A549 (cell line): ENCODE measurements around the gene HERC4. TPM values are rescaled to one million over a fixed set of nuclear protein-coding genes. Genes with fewer than 3 reads are reported as not detected.

Experiments
- ATAC-seq, 2 experiments: fragments of 200-7000 bp in 1 of 2; fragments of >200 bp in 1 of 2; cut with Nextera tagmentation in 1 of 2; cut with Tn5 transposase in 1 of 2; 3 replicates each; pipeline versions ENCODE4 v1.8.0 to v1.9.1; 2018 to 2020; ENCODE audit warnings: mild to moderate bottlenecking in 1 of 2, moderate library complexity in 1 of 2
- CTCF ChIA-PET: fragments of 300-600 bp; sonication (Branson Sonifier 250); formaldehyde crosslinking; extraction: SDS; loops from one replicate; lab custom pipeline; 2021; ENCODE audit warnings: antibody characterized with exemption, inconsistent platforms; lab: Yijun Ruan, JAX
- POLR2A ChIA-PET: fragments of 350-600 bp; formaldehyde crosslinking; extraction: SDS; loops from one replicate; lab custom pipeline; 2021; ENCODE audit warnings: antibody characterized with exemption, inconsistent platforms; lab: Yijun Ruan, JAX
- DNase-seq, 2 experiments: peaks; one replicate each; pipeline versions ENCODE4 v3.0.0 to v3.0.0-alpha.2; 2011 to 2016; ENCODE audit warnings: low read depth in 1 of 2, low spot score in 1 of 2
- FAIRE-seq: peaks from 2 replicates; lab custom pipeline; 2011; peaks lifted over from hg19 to GRCh38; lab: Jason Lieb, UNC
- H3K27ac ChIP-seq, 2 experiments: fragments of >200 bp; sonication (Bioruptor Twin); formaldehyde crosslinking; 3 replicates each; pipeline ENCODE4 v1.5.1; 2016 to 2017
- H3K4me1 ChIP-seq: fragments of >200 bp; sonication (Bioruptor Twin); formaldehyde crosslinking; 3 replicates; pipeline ENCODE4 v1.6.1; 2016
- H3K4me2 ChIP-seq: fragments of >200 bp; sonication (Bioruptor Twin); formaldehyde crosslinking; 3 replicates; pipeline ENCODE4 v1.6.1; 2016
- H3K4me3 ChIP-seq: fragments of >200 bp; sonication (Bioruptor Twin); formaldehyde crosslinking; 3 replicates; pipeline ENCODE4 v1.5.1; 2016
- H3K9me3 ChIP-seq: fragments of >200 bp; sonication (Bioruptor Twin); formaldehyde crosslinking; 3 replicates; pipeline ENCODE4 v1.6.1; 2016
- CBX2 ChIP-seq: fragments of 200-600 bp; sonication (generic); IDR thresholded peaks from 2 replicates; pipeline ENCODE4 v1.6.1; 2016; ENCODE audit warnings: low read depth, mild to moderate bottlenecking, borderline replicate concordance
- CEBPB ChIP-seq, 2 experiments: fragments of >200 bp in 1 of 2; sonication (Bioruptor Twin) in 1 of 2; formaldehyde crosslinking in 1 of 2; IDR thresholded peaks; 2 replicates each; pipeline ENCODE4 v1.6.1; 2012 to 2016
- CHD4 ChIP-seq: fragments of 200-600 bp; sonication (generic); IDR thresholded peaks from 2 replicates; pipeline ENCODE4 v1.6.1; 2016; ENCODE audit warnings: antibody characterized with exemption, mild to moderate bottlenecking, borderline replicate concordance
- E2F6 ChIP-seq: IDR thresholded peaks from 2 replicates; pipeline ENCODE4 v1.6.1; 2012; ENCODE audit warnings: low read depth, borderline replicate concordance
- EHMT2 ChIP-seq: fragments of 200-600 bp; sonication (generic); IDR thresholded peaks from 2 replicates; pipeline ENCODE4 v1.6.1; 2016; ENCODE audit warnings: antibody characterized with exemption, low read depth, mild to moderate bottlenecking, moderate library complexity
- EP300 ChIP-seq, 2 experiments: fragments of >200 bp; sonication (Bioruptor Twin); formaldehyde crosslinking; IDR thresholded peaks; 2 replicates in 1 of 2; 3 replicates in 1 of 2; pipeline ENCODE4 v1.6.1; 2016 to 2017
- ESRRA ChIP-seq: fragments of 150-350 bp; IDR thresholded peaks from 2 replicates; pipeline ENCODE4 v1.6.1; 2014; ENCODE audit warnings: mild to moderate bottlenecking, low read length, borderline replicate concordance
- HDAC2 ChIP-seq: fragments of 200-600 bp; sonication (generic); IDR thresholded peaks from 2 replicates; pipeline ENCODE4 v1.6.1; 2016
- HOXA7 ChIP-seq: fragments of 250-450 bp; sonication (Bioruptor Pico); IDR thresholded peaks from 2 replicates; pipeline ENCODE4 v1.5.0; 2020; ENCODE audit warnings: mild to moderate bottlenecking, moderate library complexity
- HOXB13 ChIP-seq: fragments of 250-450 bp; sonication (Bioruptor Pico); IDR thresholded peaks from 2 replicates; pipeline ENCODE4 v1.5.0; 2020; ENCODE audit warnings: low read depth, mild to moderate bottlenecking, moderate library complexity
- JUNB ChIP-seq: fragments of >200 bp; sonication (Bioruptor Twin); formaldehyde crosslinking; IDR thresholded peaks from 2 replicates; pipeline ENCODE4 v1.6.1; 2016
- KDM1A ChIP-seq: fragments of 200-600 bp; sonication (generic); IDR thresholded peaks from 2 replicates; pipeline ENCODE4 v1.6.1; 2016; ENCODE audit warnings: low read depth, mild to moderate bottlenecking
- MAFK ChIP-seq: fragments of 450-650 bp; IDR thresholded peaks from 2 replicates; pipeline ENCODE4 v1.6.1; 2014; ENCODE audit not compliant: partially characterized antibody
- MAZ ChIP-seq: fragments of 150-350 bp; IDR thresholded peaks from 2 replicates; pipeline ENCODE4 v1.6.1; 2014; ENCODE audit warnings: antibody characterized with exemption, low read depth, low read length, borderline replicate concordance
- NPAS2 ChIP-seq: fragments of 250-450 bp; sonication (Bioruptor Pico); IDR thresholded peaks from 2 replicates; pipeline ENCODE4 v1.8.0; 2022; ENCODE audit warnings: mild to moderate bottlenecking, moderate library complexity, borderline replicate concordance
- NR3C1 ChIP-seq: fragments of >200 bp; sonication (Bioruptor Twin); formaldehyde crosslinking; IDR thresholded peaks from 3 replicates; pipeline ENCODE4 v1.6.1; 2017
- PHF8 ChIP-seq: fragments of 200-600 bp; sonication (generic); IDR thresholded peaks from 2 replicates; pipeline ENCODE4 v1.6.1; 2016; ENCODE audit warnings: low read depth, mild to moderate bottlenecking, antibody characterized with exemption, moderate library complexity, borderline replicate concordance
- RCOR1 ChIP-seq: fragments of 150-350 bp; IDR thresholded peaks from 2 replicates; pipeline ENCODE4 v1.6.1; 2014; ENCODE audit warnings: antibody characterized with exemption, low read length, low read depth
- RNF2 ChIP-seq: fragments of 200-600 bp; sonication (generic); IDR thresholded peaks from 2 replicates; pipeline ENCODE4 v1.6.1; 2016; ENCODE audit warnings: low read depth, mild to moderate bottlenecking, antibody characterized with exemption, moderate library complexity, borderline replicate concordance
- SMC3 ChIP-seq: fragments of >200 bp; sonication (Bioruptor Twin); formaldehyde crosslinking; IDR thresholded peaks from 3 replicates; pipeline ENCODE4 v1.6.1; 2018; ENCODE audit warnings: inconsistent platforms
- TP53 ChIP-seq: fragments of 250-450 bp; sonication (Bioruptor Pico); IDR thresholded peaks from 2 replicates; pipeline ENCODE4 v1.5.0; 2021; ENCODE audit warnings: mild to moderate bottlenecking, moderate library complexity
- ZC3H11A ChIP-seq: fragments of 450-650 bp; IDR thresholded peaks from 2 replicates; pipeline ENCODE4 v1.6.1; 2014; ENCODE audit warnings: antibody characterized with exemption, mild to moderate bottlenecking
- ZFP36 ChIP-seq: fragments of 450-650 bp; IDR thresholded peaks from 2 replicates; pipeline ENCODE4 v1.6.1; 2014; ENCODE audit warnings: borderline replicate concordance; ENCODE audit not compliant: partially characterized antibody
- ZSCAN20 ChIP-seq: fragments of 250-450 bp; sonication (Bioruptor Pico); IDR thresholded peaks from 2 replicates; pipeline ENCODE4 v1.8.0; 2022; ENCODE audit warnings: mild to moderate bottlenecking, moderate library complexity
- WGBS: methylation state at CpG from one replicate; pipeline ENCODE4 v1.1.6; 2017; ENCODE audit errors: missing lambda C conversion rate; 5-methylcytosine and 5-hydroxymethylcytosine counted together
- polyA plus RNA-seq, 4 experiments: library from polyadenylated mRNA; depleted of rRNA in 3 of 4; stranded (reverse); fragments of >200 nt; fragmentation: RNase III in 1 of 4; extraction: RNeasy Plus Mini Kit Qiagen cat#74134 plus additional on column Dnase treatment in 1 of 4; gene quantifications; 2 replicates in 3 of 4; 3 replicates in 1 of 4; pipeline ENCODE4 v1.2.3, GENCODE V29; 2011 to 2017

The HERC4 gene
- polyA plus RNA-seq, 2 of the 4 experiments (the other 2 are of a cell fraction) = 43.2 to 51.3 TPM

GRCh38 chr10:68073631-68074030, 1.5 kb downstream of the HERC4 start:
- FAIRE-seq (no peak), DNase-seq (no peak), ATAC-seq (no peak)
- WGBS = 0% methylated on average over 3 of the region's 3 CpGs
- TF ChIP-seq TP53 (CRISPR knock-in tag) (no peak), ESRRA (no peak), MAZ (no peak)
- Histone ChIP-seq H3K4me2 (peak overlapping the region; percentile 89), H3K4me1 (peaks cover 40% of the 10 kb centered on the region), H3K9me3 (no peaks in the 10 kb centered on the region), H3K4me3 (peak overlapping the region; percentile 97), H3K27ac (peak overlapping the region; percentile 98 to 99)
- CTCF ChIA-PET = interaction anchor here (0.6 to 1.2 kb wide), 2 partner anchors 9 to 33 kb away, joined by 3 read pairs; no protein-coding TSS in a partner anchor
- POLR2A ChIA-PET = interaction anchor here (0.7 kb wide), 1 partner anchor 259 kb away, joined by 5 read pairs; the partner anchor contains the start of gene PBLD

GRCh38 chr10:68067508-68067907, 7.6 kb downstream of the HERC4 start:
- no peak for DNase-seq
- ATAC-seq = no peak
- Histone ChIP-seq H3K9me3 (no peaks in the 10 kb centered on the region), H3K4me2 (peak overlapping the region; percentile 26; the same call in 2 of the 3 replicates), H3K4me3 (no peak overlapping the region), H3K4me1 (peaks cover 53% of the 10 kb centered on the region), H3K27ac (no peak overlapping the region)
- POLR2A ChIA-PET = no interaction called here
- TF ChIP-seq HDAC2 = no peak
- TF ChIP-seq E2F6 = no peak
- TF ChIP-seq MAFK = no peak
- TF ChIP-seq NPAS2 (CRISPR knock-in tag) = no peak
- TF ChIP-seq CBX2 = no peak
- TF ChIP-seq MAZ = no peak
- no peak for TF ChIP-seq SMC3
- TF ChIP-seq JUNB = no peak
- no peak for TF ChIP-seq ZSCAN20 (CRISPR knock-in tag)
- no peak for TF ChIP-seq HOXB13 (CRISPR knock-in tag)
- no peak for TF ChIP-seq RNF2
- TF ChIP-seq EP300 (IDR thresholded peaks at IDR 0.05) = no peak
- no peak for TF ChIP-seq NR3C1
- TF ChIP-seq CHD4 = no peak
- TF ChIP-seq RCOR1 = no peak
- CTCF ChIA-PET = interaction anchor here (0.9 to 1.4 kb wide), 4 partner anchors 11 to 235 kb away, joined by 3 to 5 read pairs (median 3); no protein-coding TSS in a partner anchor
- WGBS = 49% methylated on average over 3 of the region's 3 CpGs
- FAIRE-seq = no peak

- peak in 1 of 2 experiments; percentile 8; a peak in 2 of 6 replicates for ATAC-seq
- FAIRE-seq = no peak
- H3K27ac ChIP-seq = no peak overlapping the region
- no peaks in the 10 kb centered on the region for H3K9me3 ChIP-seq
- H3K4me3 ChIP-seq = no peak overlapping the region
- DNase-seq = no peak
- 71% methylated on average over 4 of the region's 4 CpGs for WGBS
- ChIA-PET POLR2A (no interaction called here), CTCF (interaction anchor here (1.0 to 1.3 kb wide), 2 partner anchors 142 to 235 kb away, joined by 3 to 5 read pairs; no protein-coding TSS in a partner anchor)
- H3K4me1 ChIP-seq = peaks cover 48% of the 10 kb centered on the region
- 0 out of 2 replicates have a peak, but pooled peaks have one; percentile 17 for TF ChIP-seq HOXA7 (CRISPR knock-in tag)
- peak in 1 of 2 experiments; percentile 47; a peak in 2 of 4 replicates for TF ChIP-seq CEBPB (IDR thresholded peaks at IDR 0.05)
- TF ChIP-seq HOXB13 (CRISPR knock-in tag) = no peak
- no peak for TF ChIP-seq KDM1A
- TF ChIP-seq EHMT2 = no peak
- TF ChIP-seq ZC3H11A = no peak
- no peak for TF ChIP-seq ZFP36
- no peak for TF ChIP-seq PHF8
- peak overlapping the region; percentile 26 for H3K4me2 ChIP-seq
Observed at GRCh38 chr10:68067029-68067428, 8.1 kb downstream of the HERC4 start.
